Spleen (tissue), 11 donors: Measurements from ENCODE around the gene NCDN. TPM values are rescaled to one million over a fixed set of nuclear protein-coding genes. Genes with fewer than 3 reads are reported as not detected.
A peak's percentile ranks its signal among the peaks of the same experiment; 100 is the strongest.

ENCODE experiments used
- DNase-seq: peaks from one replicate; pipeline ENCODE4 v3.0.0-alpha.2; 2020
- H3K27ac ChIP-seq, 8 donors: fragments of 200-600 bp; sonication (generic) in 7 of 8; 1 replicate in 4 of 8; 2 replicates in 4 of 8; pipeline versions ENCODE4 v1.5.0 to v1.8.0; 2016 to 2021; ENCODE audit warnings: inconsistent platforms in 4 of 8, mild to moderate bottlenecking in 4 of 8, moderate library complexity in 1 of 8
- H3K27me3 ChIP-seq, 7 donors: fragments of 200-600 bp; sonication (generic) in 6 of 7; replicated peaks in 1 of 7; 1 replicate in 4 of 7; 2 replicates in 3 of 7; pipeline versions ENCODE4 v1.5.0 to v1.8.0; 2016 to 2021; ENCODE audit warnings: inconsistent platforms in 3 of 7, mild to moderate bottlenecking in 1 of 7
- H3K36me3 ChIP-seq, 6 donors: fragments of 200-600 bp; sonication (generic) in 5 of 6; 1 replicate in 4 of 6; 2 replicates in 2 of 6; pipeline versions ENCODE4 v1.5.0 to v1.8.0; 2016 to 2021; ENCODE audit warnings: inconsistent platforms in 2 of 6
- H3K4me1 ChIP-seq, 6 donors: fragments of 200-600 bp; sonication (generic) in 5 of 6; 1 replicate in 3 of 6; 2 replicates in 3 of 6; pipeline versions ENCODE4 v1.5.0 to v1.8.0; 2016 to 2021; ENCODE audit warnings: inconsistent platforms in 3 of 6
- H3K4me3 ChIP-seq, 8 donors: fragments of 200-600 bp; sonication (generic) in 7 of 8; 1 replicate in 4 of 8; 2 replicates in 4 of 8; pipeline versions ENCODE4 v1.5.0 to v1.8.0; 2016 to 2021; ENCODE audit warnings: inconsistent platforms in 4 of 8, mild to moderate bottlenecking in 4 of 8, moderate library complexity in 2 of 8
- H3K9me3 ChIP-seq, 8 donors: fragments of 200-600 bp; sonication (generic) in 7 of 8; 1 replicate in 4 of 8; 2 replicates in 4 of 8; pipeline versions ENCODE4 v1.5.0 to v1.8.0; 2016 to 2021; ENCODE audit warnings: inconsistent platforms in 4 of 8
- CTCF ChIP-seq, 11 experiments: fragments of 200-600 bp in 7 of 11; fragments of 450-650 bp in 4 of 11; sonication (generic) in 4 of 11; IDR thresholded peaks in 8 of 11; conservative IDR thresholded peaks in 3 of 11; 1 replicate in 7 of 11; 2 replicates in 4 of 11; pipeline versions ENCODE4 v1.4.0 to v1.8.0; 2016 to 2021; ENCODE audit warnings: antibody characterized with exemption in 11 of 11, inconsistent platforms in 4 of 11, mild to moderate bottlenecking in 1 of 11
- POLR2A ChIP-seq, 3 donors: fragments of 450-650 bp; IDR thresholded peaks; one replicate each; pipeline ENCODE4 v1.5.1; 2017; ENCODE audit warnings: antibody characterized with exemption in 3 of 3, mild to moderate bottlenecking in 1 of 3
- POLR2AphosphoS5 ChIP-seq, 3 donors: sonication (generic); formaldehyde crosslinking; IDR thresholded peaks; one replicate each; pipeline ENCODE4 v1.5.1; 2017; ENCODE audit warnings: antibody characterized with exemption in 3 of 3
- WGBS, 5 donors: extraction: QIAGEN DNeasy Blood & Tissue Kit in 3 of 5; methylation state at CpG; one replicate each; pipeline versions ENCODE4 v1.1.5 to v1.1.7; 2013 to 2018; 5-methylcytosine and 5-hydroxymethylcytosine counted together
- intact Hi-C: fragments of 100-400 bp; cut with DNase I; formaldehyde crosslinking; loops from one replicate; pipeline ENCODE4 v1.15.0; 2023; ENCODE audit warnings: low total_unique reads
- polyA plus RNA-seq, 3 donors: library from polyadenylated mRNA; stranded (reverse); fragments of 200-250 nt; gene quantifications; one replicate each; pipeline ENCODE4 v1.2.1, GENCODE V29; 2013
- total RNA-seq, 7 donors: library from RNA; depleted of rRNA in 3 of 7; stranded (reverse); fragments of >200 nt in 3 of 7; fragmentation: NEBNext Ultra II Directional in 4 of 7; extraction: Animal tissue kit (Norgen Biotek cat#: 25700) in 4 of 7; gene quantifications; one replicate each; pipeline versions ENCODE4 v1.1.0 to v1.2.1, GENCODE V29; 2016 to 2021
- donor health status: healthy with polysubstance abuse.
- donor health status: DM: no; HTN: no; CAD: no; lungs with moderate emphysema.
- donor health status: DM: no; HTN: no; CAD: no.
- donor health status: Bipolar disorder and iron deficiency.
- donor health status: healthy.
- donor health status: DM: no; HTN: no; CAD: no.
- donor health status: DM: yes; HTN: yes; CAD: no.

Gene NCDN
- total and polyA plus RNA-seq, 10 donors = 4.2 to 19.1 (median 16.5) TPM

- no peak for DNase-seq
- peaks cover 0 to 41% (median 3%) of the 10 kb centered on the region in 6 donors for H3K36me3 ChIP-seq
- H3K27me3 ChIP-seq = no peaks in the 10 kb centered on the region
- intact Hi-C loops = no loop called here
- peaks cover 3 to 16% (median 7%) of the 10 kb centered on the region in 6 donors for H3K4me1 ChIP-seq
- H3K9me3 ChIP-seq = no peaks in the 10 kb centered on the region
- TF ChIP-seq POLR2AphosphoS5 (IDR thresholded peaks at IDR 0.05) = peak in 1 of 3 donors; percentile 45
- no peak for TF ChIP-seq POLR2A (IDR thresholded peaks at IDR 0.05)
- WGBS, 5 donors = 93 to 97% (median 95%) methylated on average over 5 to 25 of the region's 25 CpGs
- H3K4me3 ChIP-seq = no peak overlapping the region
- H3K27ac ChIP-seq = no peak overlapping the region
Observed at GRCh38 chr1:35590476-35591040, 33.0 kb downstream of the NCDN start.

- Histone ChIP-seq H3K4me3 (no peak overlapping the region), H3K27ac (no peak overlapping the region), H3K36me3 (peaks cover 0 to 47% (median 3%) of the 10 kb centered on the region in 6 donors), H3K4me1 (peaks cover 3 to 16% (median 7%) of the 10 kb centered on the region in 6 donors), H3K27me3 (no peaks in the 10 kb centered on the region), H3K9me3 (no peaks in the 10 kb centered on the region)
- DNase-seq = no peak
- 93 to 96% (median 95%) methylated on average over 8 of the region's 8 CpGs for WGBS, 5 donors
- intact Hi-C loops = no loop called here
- TF ChIP-seq CTCF (IDR thresholded peaks at IDR 0.05 in 8 of 11, conservative IDR thresholded peaks at IDR 0.05 in 3 of 11) (no peak), POLR2A (IDR thresholded peaks at IDR 0.05) (no peak), POLR2AphosphoS5 (IDR thresholded peaks at IDR 0.05) (no peak)
Observed at GRCh38 chr1:35591211-35591610, 33.6 kb downstream of the NCDN start.

GRCh38 chr1:35592991-35593769 is 35.6 kb downstream of the NCDN start:
- Histone ChIP-seq H3K4me3 (no peak overlapping the region), H3K36me3 (peaks cover 0 to 57% (median 3%) of the 10 kb centered on the region in 6 donors), H3K27me3 (no peaks in the 10 kb centered on the region), H3K27ac (peak overlapping the region in 1 of 8 donors; percentile 0), H3K9me3 (no peaks in the 10 kb centered on the region), H3K4me1 (peaks cover 3 to 16% (median 7%) of the 10 kb centered on the region in 6 donors)
- 53 to 66% (median 63%) methylated on average over 8 of the region's 8 CpGs for WGBS, 5 donors
- intact Hi-C loops = no loop called here
- TF ChIP-seq CTCF (IDR thresholded peaks at IDR 0.05 in 8 of 11, conservative IDR thresholded peaks at IDR 0.05 in 3 of 11) = no peak
- TF ChIP-seq POLR2AphosphoS5 (IDR thresholded peaks at IDR 0.05) = peak in 1 of 3 donors; percentile 4
- DNase-seq = no peak

GRCh38 chr1:35594005-35594760 is 36.6 kb downstream of the NCDN start:
- Histone ChIP-seq H3K27me3 (no peaks in the 10 kb centered on the region), H3K27ac (no peak overlapping the region), H3K4me1 (peaks cover 3 to 16% (median 7%) of the 10 kb centered on the region in 6 donors), H3K9me3 (no peaks in the 10 kb centered on the region), H3K36me3 (peaks cover 0 to 58% (median 3%) of the 10 kb centered on the region in 6 donors), H3K4me3 (no peak overlapping the region)
- intact Hi-C loops = no loop called here
- no peak for TF ChIP-seq POLR2A (IDR thresholded peaks at IDR 0.05)
- TF ChIP-seq POLR2AphosphoS5 (IDR thresholded peaks at IDR 0.05) = peak in 1 of 3 donors; percentile 43
- 90 to 97% (median 93%) methylated on average over 7 to 9 of the region's 9 CpGs for WGBS, 5 donors
- peak; percentile 48 for DNase-seq
